ENCODE data around the gene SLX4IP.
A peak's percentile ranks its signal among the peaks of the same experiment; 100 is the strongest.

The SLX4IP gene

GRCh38 chr20:10549511-10549910 lies 114.4 kb downstream of the SLX4IP start:
- DNase-seq (ENCODE audit: low read depth in 1 of 2, low spot score in 1 of 2): no peak

DNA sequence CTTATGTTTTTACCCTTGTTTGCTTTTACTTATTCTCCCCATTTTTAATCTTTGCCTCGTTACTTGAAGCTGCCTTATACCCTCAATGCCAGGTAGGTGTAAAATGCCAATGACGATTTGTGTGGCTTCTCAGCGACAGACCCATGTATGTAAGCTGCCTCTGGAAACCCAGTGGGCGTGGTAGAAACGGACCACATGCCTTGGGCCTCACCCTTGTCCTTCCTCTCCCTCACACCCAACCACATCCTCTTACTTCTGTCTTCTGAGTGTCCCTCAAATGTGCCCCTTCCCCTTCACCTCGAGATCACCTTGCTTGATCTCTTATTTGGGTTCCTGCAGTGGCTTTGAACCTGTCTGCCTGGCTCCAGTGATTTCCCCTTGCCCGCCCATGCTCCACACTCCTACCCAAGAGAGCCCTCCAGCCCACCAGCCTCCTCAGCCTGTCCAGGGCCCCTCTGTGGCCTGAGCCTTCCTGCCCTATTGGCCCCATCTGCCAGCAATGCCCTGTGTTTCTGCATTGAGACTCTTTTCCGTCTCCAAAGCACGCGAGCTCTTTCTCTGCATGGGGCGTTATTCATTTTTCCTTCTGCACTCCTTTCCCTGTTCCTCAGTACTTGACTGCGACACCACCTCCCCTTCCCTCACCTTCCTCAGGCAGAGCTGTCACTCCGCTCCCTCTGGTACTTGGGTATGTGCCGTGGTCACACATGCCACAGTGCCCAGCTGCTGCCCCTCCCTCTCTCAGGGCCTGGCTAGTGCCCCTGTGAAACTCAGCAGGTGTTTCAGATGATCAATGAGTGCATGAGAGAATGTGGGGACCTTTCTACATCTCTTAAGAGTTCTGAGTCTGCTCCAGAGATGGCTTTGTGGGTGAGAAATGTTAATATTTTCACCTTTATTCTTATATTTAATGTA lies 115.4 kb downstream of the SLX4IP start:
- DNase-seq (ENCODE audit: low read depth in 1 of 2, low spot score in 1 of 2): no peak

DNA sequence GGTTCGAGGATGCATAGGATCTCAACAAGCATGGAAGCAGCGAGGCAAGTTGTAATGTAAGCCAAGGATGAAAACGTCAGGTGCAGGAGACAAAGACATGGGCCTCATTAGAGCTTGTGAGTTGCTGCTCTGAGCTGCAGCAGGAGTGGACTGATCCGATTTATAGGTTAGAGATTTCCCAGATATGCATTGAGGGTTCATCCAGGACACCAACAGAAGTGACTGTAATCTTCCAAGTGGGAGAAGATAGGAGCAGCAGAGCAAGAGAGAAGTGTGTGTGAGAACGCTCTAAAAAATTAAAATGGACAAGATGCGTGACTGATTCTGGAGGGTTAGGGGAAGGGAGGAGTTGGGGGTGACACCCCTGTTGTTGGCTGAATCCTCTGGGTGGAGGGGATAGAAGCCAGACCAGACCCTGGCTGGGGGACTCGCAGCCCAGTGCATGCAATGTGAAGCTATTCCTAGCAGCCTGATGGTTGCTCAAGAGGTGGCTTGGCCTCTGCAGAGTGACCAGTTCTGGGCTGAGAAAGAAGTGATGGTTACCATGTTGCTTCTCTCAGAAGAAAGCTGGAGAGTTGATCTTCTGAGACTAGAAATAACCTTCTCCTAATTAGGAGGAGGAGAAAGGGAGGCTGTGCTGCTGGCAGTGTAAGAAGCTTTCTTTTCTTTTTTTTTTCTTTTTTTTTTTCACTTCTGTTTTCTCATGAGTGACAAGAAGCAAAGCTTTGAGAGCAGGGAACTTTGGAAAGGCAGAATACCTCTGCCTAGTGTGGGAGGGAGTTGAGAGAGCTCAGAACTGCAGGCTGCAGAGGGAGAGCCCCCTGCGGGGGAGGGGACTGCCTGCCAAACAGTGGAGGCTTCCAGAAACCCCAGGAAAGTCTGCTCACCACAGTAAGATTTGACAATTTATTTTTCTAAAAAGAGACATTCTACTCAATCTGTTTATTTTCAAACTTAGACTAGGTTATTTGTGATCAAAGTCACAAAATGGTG lies 116.9 kb downstream of the SLX4IP start:
- no peak for DNase-seq (ENCODE audit: low read depth in 1 of 2, low spot score in 1 of 2)

- DNase-seq (ENCODE audit: low read depth in 1 of 2, low spot score in 1 of 2): peak in 1 of 2 donors; percentile 32
Observed at GRCh38 chr20:10553326-10553984, 118.3 kb downstream of the SLX4IP start.

DNA sequence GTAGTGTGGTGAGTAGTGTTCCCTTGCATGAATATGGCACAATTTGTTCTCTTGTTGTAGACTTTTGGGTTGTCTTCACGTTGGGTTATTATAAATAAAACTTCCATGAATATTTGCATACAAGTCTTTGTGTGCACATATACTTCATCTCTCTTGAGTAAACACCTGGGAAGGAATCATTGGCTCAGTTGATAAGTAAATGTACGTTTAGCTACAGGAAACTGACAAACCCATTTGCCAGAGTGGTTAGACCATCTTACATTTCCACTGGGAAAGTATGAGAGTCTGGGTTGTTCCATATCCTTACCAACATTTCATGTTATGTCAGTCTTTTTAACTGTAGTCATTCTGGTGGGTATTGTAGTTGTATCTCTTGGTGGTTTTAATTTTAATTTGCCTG lies 119.2 kb downstream of the SLX4IP start:
- no peak for DNase-seq (ENCODE audit: low read depth in 1 of 2, low spot score in 1 of 2)

DNA sequence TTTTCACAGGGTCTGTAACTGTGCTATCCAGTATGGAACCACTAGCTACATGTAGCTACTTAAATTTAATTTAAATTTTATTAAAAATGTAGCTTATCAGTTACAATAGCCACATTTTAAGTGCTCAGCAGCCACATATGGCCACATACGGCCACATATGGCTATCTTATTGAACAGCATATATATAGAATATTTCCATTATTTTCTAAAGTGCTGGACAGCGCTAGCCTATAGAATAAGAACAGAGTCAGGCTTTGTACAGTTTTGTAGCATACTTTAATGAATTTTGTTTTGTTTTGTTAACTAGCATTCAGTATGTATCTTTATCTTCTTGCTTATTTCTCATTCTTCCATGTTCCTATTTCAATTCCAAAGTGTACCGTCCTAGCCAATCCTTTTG lies 120.3 kb downstream of the SLX4IP start:
- DNase-seq (ENCODE audit: low read depth in 1 of 2, low spot score in 1 of 2): no peak

GRCh38 chr20:10555865-10556308 lies 120.8 kb downstream of the SLX4IP start:
- no peak for DNase-seq (ENCODE audit: low read depth in 1 of 2, low spot score in 1 of 2)

- DNase-seq (ENCODE audit: low read depth in 1 of 2, low spot score in 1 of 2): no peak
Observed at GRCh38 chr20:10556519-10557083, 121.5 kb downstream of the SLX4IP start.

GRCh38 chr20:10557685-10558084 lies 122.6 kb downstream of the SLX4IP start:
- no peak for DNase-seq (ENCODE audit: low read depth in 1 of 2, low spot score in 1 of 2)

DNA sequence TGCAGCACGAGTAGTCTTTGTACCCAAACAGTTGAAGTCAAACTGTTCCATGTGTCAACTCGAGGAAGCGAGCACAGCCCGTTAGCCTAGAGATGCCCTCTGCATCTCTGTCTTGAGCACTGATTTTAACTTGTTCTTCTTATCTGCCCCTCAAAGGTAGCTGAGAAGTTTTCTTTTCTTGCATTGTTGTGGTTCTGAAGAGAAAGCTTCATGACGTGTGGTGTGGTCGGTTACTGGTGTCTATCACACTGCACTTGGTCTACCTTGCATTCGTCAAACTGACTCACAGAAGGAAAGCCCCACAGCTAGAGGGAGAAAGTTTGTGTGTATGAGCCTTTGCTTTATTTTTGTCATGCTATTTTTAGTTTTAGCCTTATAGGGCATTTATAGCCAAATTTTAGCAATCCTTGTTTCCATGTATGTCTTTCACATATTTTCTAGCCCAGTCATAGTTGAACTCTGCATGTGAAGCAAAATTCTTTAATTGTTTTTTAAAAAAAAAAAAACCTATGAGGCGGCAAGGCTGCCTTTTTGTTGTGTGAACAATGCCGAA lies 123.6 kb downstream of the SLX4IP start:
- DNase-seq (ENCODE audit: low read depth in 1 of 2, low spot score in 1 of 2): peak in 1 of 2 donors; percentile 35

GRCh38 chr20:10559266-10559665 lies 124.2 kb downstream of the SLX4IP start:
- no peak for DNase-seq (ENCODE audit: low read depth in 1 of 2, low spot score in 1 of 2)

DNA sequence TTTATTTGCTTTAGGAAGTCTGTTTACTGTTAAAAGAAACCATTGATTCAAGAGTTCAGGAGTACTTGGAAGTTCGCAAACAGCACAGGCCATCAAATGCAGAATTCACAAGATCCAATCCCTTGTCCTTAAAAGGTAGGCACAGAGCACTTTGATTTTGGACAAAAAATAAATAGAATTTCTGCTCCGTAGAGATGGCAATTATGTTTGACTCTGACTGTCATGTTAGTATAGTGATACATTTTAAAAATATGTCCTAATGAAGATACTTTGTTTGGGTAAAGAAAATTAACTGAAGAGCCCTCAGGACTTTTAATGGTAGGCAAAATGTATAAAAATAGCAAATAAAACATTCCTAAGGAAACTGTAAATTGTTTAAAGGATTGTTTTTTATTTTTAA lies 125.6 kb downstream of the SLX4IP start:
- no peak for DNase-seq (ENCODE audit: low read depth in 1 of 2, low spot score in 1 of 2)

DNA sequence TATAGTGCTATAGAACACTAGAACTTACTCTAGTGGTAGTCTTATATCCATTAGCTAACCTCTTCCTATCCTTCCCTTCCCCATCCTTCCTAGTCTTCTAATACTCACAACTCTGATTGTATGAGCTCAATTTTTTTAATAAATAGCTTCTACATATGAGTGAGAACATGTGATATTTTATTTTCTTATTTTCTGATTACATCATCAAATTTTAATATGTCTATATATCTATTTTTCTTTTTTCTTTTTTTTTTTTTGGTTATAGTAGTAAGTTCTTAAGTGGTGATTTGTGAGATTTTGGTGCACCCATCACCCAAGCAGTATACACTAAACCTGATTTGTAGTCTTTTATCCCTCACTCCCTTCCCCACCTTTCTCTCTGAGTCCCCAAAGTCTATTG lies 126.2 kb downstream of the SLX4IP start:
- no peak for DNase-seq (ENCODE audit: low read depth in 1 of 2, low spot score in 1 of 2)

DNA sequence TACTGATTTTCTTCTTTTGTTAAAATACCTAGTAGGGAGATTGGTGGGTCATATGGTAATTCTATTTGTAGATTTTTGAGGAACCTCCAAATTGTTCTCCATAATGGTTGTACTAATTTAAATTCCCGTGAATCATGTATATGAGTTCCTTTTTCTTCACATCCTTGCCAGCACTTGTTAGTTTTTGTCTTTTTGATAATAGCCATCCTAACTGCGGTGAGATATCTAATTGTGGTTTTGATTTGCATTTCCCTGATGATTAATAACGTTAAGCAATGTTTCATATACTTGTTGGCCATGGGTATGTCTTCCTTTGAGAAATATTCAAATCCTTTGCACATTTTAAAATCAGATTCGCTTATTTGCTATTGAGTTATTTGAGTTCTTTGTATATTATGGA lies 127.8 kb downstream of the SLX4IP start:
- no peak for DNase-seq (ENCODE audit: low read depth in 1 of 2, low spot score in 1 of 2)

DNA sequence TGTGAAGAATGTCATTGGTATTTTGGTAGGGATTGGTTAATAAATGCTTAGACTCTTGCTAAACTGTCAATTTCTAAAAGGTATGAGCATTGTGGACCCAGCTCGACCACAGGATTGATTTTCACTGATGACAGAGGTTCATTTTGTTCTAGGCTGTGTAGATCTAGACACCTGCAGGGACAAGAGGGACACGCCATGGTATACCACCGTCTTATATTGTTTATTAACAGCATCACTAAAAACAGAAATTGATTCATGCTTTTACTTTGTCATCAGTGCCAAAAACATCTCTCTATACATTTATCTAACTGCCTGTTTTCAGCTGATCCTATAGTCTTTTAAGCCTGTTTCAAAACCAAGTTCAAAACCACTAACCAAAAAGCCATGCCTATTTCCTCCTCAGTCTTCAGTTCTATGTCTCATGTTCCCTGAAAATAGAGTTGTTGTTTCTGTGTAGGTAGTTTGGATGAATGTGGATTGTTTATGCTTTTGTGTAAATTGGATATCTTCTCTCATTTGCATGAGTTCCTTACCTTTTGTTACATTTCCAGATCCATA lies 128.9 kb downstream of the SLX4IP start:
- DNase-seq (ENCODE audit: low read depth in 1 of 2, low spot score in 1 of 2): no peak

DNA sequence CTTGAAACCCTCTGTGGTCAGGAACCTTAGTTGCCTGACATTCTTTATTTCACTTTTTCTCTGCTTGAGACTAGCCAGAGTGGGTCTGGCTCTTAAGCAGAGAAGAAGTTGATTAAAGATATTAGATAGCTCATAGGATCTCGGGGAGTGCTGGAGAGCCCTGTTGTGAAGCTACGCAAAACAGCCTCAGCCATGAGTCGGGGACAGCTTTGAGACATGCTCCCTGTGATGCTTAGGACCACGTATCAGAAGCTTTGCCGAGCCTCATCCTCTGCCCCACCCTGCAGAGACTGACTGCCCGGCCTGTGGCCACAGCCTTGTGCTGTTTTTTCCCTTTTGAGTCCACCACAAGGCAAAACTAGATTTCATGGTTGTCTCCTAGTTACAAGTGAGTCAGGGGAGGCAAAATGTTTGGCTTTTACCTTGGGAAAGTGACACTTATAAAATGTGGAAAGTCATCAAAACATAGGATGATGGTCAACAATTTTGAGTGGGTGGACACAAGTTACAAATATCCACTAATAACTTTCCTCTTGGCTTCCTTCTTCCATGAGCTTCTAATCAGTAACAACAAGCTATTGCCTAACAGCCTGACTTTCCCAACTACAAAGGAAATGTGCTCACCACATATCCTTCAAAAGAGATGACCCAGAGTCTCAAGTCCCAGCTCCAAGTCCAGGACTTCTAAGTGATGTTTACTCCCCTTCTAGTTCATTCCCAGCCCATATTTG lies 130.3 kb downstream of the SLX4IP start:
- DNase-seq (ENCODE audit: low read depth in 1 of 2, low spot score in 1 of 2): no peak

GRCh38 chr20:10565922-10566897 lies 131.1 kb downstream of the SLX4IP start:
- DNase-seq (ENCODE audit: low read depth in 1 of 2, low spot score in 1 of 2): no peak

DNA sequence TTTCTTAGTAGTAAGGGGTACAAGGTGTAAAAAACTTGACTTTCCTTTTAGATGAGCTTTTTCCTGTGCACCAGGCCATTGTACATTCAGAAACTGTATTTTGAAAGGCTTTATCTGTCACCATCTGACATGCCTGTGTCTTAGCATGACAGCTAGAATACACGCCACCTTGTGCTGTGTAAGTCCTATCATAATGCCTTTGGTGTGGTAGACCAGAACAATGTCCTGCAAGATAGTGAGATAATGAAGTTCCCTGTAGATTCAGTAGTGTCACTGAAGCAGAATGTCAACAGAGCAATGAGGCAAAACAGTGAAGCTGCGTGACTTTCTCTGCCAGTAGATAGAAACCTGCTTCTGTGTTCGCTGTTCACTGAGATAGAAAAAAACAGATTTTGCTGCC lies 132.9 kb downstream of the SLX4IP start:
- no peak for DNase-seq (ENCODE audit: low read depth in 1 of 2, low spot score in 1 of 2)

Measured in activated CD4-positive, alpha-beta T cell treated with anti-CD3 and anti-CD28 coated beads, Interleukin-2, amount 50 U/mL, for 24 hours (primary cell).